Hepatocyte (in vitro differentiated cells): ENCODE data around the gene DUOX2.
"Not testable (repeated sequence)": the region's sequence is repeated elsewhere in the genome, so short reads cannot be mapped to it uniquely, and the experiment has no call there.

Experiments
- EZH2 ChIP-seq: fragments of 200-600 bp; sonication (generic); IDR thresholded peaks from 2 replicates; pipeline ENCODE4 v1.6.1; 2016; ENCODE audit warnings: antibody characterized with exemption, mild to moderate bottlenecking, borderline replicate concordance
- EZH2phosphoT487 ChIP-seq: fragments of 200-600 bp; sonication (generic); IDR thresholded peaks from one replicate; pipeline ENCODE4 v1.6.1; 2018; ENCODE audit warnings: antibody characterized with exemption, mild to moderate bottlenecking, low read depth, moderate library complexity; ENCODE audit not compliant: unreplicated experiment, severe bottlenecking
- TF ChIP-seq, protein P1 (sequence below): fragments of 200-600 bp; sonication (generic); IDR thresholded peaks from 2 replicates; pipeline ENCODE4 v1.5.1; 2016; ENCODE audit warnings: antibody characterized with exemption, mild to moderate bottlenecking; ENCODE audit not compliant: poor library complexity

GRCh38 chr15:45073602-45074001 is 40.4 kb downstream of the DUOX2 start:
- TF ChIP-seq, protein P1, sequence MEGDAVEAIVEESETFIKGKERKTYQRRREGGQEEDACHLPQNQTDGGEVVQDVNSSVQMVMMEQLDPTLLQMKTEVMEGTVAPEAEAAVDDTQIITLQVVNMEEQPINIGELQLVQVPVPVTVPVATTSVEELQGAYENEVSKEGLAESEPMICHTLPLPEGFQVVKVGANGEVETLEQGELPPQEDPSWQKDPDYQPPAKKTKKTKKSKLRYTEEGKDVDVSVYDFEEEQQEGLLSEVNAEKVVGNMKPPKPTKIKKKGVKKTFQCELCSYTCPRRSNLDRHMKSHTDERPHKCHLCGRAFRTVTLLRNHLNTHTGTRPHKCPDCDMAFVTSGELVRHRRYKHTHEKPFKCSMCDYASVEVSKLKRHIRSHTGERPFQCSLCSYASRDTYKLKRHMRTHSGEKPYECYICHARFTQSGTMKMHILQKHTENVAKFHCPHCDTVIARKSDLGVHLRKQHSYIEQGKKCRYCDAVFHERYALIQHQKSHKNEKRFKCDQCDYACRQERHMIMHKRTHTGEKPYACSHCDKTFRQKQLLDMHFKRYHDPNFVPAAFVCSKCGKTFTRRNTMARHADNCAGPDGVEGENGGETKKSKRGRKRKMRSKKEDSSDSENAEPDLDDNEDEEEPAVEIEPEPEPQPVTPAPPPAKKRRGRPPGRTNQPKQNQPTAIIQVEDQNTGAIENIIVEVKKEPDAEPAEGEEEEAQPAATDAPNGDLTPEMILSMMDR, result not testable (repeated sequence)
- TF ChIP-seq EZH2, EZH2phosphoT487: not testable (repeated sequence)
